GM21723 (cell line): ENCODE data around the gene JPH4.

Experiments
- ATAC-seq: cut with Tn5 transposase; IDR thresholded peaks from one replicate; pipeline ENCODE4 v1.9.1; 2021; ENCODE audit warnings: mild to moderate bottlenecking, moderate library complexity; ENCODE audit not compliant: unreplicated experiment

Gene JPH4

DNA sequence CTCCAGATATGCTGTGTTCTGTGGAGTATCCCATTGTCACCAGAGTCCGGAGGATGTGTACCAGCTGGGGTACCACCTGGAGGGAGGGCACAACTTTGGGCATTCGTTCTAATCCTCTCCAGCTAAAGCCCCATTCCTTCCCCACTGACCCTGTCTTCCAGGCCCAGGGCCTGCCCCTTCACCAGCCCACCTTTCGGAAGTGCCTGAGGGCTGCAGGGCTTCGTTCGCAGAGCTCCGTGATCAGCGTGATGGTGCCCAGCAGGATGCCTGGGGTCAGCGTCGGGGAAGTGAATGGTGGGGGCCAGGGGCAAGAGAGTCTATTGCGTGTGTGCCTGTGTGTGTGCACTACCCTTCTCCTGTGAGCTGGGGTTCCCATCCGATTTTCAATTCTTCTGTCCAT lies 13.0 kb downstream of the JPH4 start:
- ATAC-seq = no peak

DNA sequence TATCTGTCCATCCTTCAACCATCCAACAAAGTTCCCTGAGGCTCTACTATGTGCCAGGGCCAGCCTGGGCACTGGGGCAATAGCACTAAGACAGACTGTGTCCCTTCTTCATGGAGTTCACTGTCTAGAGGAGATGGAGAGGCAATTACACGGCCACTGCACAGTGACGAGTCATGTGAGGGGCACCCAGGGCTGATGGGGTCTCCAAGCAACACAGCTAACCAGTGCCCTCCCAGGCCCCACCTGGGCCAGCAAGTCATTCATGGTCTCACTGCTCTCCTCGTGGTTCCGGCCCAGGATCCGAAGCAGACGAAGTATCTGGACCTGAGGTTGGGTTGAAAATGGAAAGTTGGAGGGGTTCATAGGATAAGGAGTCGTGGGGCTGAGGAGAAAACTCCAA lies 13.7 kb downstream of the JPH4 start:
- no peak for ATAC-seq

DNA sequence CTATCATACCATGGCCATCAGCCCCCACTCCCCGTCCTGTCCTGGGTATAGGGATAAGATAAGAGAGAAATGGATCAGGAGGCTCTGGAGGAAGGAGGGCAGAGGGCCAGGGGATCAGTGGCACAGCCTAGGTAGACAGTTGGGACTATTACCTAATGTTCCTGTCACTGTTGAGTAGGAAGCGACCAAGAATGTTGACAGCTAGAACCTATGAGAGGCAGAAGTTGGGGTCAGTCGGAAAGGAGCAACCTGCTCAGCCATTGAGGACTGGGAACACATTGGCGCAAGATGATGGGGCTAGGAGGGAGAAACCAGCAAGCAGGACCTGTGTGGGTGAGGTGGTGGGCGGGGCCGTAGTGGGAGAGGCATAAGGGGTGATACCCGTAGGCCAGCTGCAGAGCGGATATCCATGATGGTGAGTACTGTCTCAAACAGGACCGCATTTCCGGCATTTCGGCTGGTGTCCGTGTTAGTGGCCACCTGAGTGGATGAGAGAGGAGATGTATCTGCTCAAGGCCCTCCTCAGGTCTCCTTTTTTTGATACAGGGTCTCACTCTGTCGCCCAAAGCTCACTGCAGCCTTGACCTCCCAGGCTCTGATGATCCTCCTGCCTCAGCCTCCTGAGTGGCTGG lies 14.3 kb downstream of the JPH4 start:
- no peak for ATAC-seq

DNA sequence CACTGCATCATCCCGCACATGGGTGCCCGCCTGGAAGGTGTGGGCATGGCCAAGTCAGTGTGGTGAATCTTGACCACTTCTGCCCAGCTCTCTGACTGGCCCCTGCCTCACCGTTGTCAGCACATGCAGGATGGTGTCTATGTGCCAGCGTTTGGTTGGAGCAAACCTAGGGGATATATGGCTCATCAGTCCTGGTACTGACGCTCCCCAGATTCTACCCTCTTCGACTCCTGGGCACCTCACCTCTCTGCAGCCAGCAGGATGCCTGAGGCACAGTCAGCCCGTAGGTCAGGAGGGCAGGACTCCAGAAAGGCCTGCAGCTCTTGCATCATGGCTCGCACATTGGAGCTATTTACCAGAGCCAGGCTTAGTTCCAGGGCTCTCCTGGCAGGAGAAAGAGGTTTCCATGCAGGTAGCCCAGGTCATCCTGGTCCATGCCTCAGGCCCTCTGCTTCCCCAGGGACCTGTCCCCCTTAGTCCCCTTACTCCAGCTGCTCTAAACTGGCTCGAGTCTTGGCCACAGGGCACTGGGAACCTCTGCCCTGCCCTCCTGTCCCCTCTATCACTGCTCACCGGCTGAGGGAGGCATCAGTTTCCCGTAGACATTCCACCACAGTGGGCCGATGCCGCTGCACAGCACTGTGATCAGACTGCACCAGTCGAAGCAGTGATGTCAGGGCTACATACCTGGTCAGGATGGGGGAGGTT lies 15.0 kb downstream of the JPH4 start:
- ATAC-seq = no peak

DNA sequence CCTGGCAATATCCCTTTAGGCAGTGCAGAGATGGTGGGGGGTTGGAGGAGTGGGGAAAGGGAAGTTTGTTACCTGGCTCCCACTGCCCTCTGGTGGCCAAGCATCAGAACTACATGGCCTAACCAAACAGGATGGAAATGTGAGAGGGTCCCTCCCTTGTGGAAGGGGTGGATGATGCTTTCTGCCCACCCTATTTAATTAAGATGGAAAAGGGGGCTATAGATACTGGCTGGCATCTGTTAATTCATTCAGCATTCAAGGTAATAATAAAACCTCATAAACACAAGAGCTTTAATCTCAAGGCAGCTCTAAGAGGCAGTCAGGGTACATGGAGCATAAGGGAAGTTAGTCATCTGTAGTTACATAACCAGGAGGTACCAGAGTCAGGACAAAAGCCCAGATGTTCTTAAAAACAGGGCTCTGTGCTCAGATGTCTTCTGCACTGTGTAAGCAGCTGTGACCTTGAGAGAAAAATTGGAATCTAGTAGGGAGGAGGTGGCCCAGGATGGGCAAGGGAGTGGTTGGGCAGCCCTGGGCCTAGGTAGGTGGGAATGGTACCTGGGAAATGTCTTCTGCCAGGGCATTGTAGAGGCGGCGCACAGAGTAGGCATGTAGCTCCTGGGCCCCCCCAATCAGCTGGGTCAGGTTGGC lies 15.6 kb downstream of the JPH4 start:
- no peak for ATAC-seq

DNA sequence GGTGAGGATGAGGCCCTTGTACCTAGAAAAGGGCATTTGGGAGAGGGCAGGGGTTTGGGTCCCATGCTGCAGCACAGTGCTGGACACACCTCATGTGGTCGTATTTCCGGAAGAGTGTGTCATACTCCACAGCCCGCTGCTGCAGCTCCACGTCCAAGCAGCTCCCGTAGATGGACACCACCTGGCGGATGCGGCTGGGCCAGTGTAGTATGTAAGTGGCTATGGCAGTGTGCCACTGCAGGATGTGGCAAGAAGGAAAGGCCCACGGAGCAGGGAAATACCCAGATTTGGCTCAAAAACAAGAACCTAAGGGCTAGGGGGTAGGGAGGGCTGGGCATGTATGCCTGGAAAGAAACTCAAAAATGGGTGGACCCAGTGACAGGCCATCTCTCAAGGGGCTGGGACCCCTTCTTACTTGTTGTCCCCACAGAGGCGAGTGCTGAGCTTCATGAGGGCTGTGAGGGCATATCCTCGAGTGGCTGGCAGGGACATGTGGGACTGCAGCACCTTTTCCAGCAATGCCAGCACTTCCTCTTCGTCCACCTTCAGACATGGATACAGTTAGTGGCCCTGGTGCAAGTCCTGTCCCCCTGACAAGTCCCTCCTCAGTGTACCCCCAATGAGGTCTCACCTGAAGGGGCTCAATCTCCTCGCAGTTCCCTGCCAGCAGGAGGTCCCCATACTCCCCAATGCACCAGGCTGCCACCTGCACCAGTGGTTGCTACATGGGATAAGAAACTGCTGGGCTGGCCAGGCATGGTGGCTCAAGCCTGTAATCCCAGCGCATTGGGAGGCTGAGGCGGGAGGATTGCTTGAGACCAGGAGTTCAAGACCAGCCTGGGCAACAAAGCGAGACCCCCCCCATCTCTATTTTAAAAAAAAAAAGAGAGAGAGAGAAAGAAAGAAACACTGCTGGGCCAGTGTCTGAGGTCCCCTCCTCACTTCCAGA lies 16.4 kb downstream of the JPH4 start:
- ATAC-seq = no peak

DNA sequence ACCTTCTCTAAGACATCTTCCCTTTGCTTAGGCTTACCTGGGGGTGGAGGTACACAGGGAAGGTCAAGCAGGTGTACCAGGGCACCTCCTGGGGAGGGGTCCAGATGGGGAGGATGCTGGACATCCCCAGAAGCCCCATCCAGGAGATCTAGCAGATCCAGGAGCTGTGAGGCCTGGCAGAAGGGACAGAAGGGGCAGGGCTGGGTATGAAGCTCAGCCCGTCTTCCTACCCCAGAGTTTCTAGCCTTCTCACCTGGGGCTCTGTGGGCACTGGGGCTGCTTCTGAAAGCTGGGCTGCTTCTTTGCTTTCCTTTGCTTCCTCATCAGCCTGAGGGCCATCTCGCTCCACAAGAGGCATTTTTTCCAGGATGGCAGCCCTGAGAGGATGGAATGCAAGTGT lies 17.3 kb downstream of the JPH4 start:
- no peak for ATAC-seq

DNA sequence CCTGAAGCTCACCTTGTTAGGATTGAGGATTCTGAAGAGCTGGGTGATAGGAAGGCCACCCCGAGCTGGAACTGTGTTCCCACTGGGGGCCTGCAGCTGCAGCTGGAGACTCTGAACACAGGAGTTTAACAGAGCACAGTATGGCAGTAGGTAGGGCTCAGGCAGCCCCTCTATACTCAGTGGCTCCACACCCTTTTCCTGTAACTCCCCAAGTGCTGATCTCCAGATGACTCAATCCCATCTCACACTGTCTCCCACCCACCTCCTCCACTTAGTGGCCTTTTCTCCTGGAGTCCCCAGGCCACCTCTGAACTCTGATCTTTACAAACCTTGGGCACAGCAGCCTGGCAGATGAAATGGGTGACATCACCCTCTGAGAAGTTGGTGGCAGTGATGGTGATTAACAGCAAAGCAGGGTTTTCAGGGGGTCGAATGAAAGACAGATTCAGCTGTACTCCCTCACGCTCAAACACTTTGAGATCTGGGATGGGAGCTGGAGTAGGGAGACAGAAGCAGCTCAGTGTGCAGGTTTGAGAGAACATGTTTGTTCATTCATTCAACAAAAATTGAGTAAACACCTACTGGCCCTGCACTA lies 18.6 kb downstream of the JPH4 start:
- ATAC-seq = no peak

DNA sequence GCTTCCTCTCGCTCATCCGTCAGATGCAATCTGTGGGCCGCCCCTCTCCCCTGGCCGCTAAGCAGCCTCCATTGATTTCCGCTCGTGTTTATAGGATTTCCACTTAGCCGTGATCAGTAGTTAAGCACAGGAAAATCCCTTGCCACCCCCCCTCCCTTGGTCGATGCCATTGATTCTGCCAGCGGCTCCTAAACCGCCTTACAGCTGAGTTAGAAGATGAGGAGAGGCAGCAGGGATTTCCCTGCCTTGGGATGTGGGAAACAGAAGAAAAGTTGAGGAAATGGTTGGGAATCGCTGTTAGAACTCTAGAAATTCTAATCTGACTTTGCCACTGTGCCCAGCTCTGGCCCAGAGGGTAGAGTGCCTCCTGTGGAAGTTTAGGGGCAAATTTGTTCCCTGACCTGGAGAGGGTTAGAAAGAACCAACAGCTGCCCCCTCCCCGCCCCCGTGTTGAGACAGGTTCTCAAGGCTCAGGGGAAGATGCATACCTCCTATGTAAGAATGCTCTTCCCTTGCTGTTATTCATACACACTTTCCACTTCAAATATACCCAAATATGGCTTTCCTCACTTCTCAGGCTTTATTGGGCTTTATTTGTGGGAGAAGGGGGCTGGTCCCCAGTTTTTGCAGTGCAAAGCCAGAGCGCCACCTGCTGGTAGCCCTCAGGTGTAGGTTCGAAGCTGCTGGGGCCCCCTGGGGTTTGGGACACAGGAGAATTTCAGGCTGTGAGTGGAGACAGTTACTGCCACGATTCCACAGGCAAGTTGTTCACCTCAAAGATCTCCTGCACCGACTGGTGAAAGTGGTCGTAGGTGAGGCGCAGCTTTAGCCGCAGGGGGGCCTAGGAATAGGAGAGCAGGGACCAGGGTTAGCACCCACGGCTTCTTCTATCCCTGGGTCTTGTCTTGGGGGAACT lies 19.3 kb downstream of the JPH4 start:
- no peak for ATAC-seq

DNA sequence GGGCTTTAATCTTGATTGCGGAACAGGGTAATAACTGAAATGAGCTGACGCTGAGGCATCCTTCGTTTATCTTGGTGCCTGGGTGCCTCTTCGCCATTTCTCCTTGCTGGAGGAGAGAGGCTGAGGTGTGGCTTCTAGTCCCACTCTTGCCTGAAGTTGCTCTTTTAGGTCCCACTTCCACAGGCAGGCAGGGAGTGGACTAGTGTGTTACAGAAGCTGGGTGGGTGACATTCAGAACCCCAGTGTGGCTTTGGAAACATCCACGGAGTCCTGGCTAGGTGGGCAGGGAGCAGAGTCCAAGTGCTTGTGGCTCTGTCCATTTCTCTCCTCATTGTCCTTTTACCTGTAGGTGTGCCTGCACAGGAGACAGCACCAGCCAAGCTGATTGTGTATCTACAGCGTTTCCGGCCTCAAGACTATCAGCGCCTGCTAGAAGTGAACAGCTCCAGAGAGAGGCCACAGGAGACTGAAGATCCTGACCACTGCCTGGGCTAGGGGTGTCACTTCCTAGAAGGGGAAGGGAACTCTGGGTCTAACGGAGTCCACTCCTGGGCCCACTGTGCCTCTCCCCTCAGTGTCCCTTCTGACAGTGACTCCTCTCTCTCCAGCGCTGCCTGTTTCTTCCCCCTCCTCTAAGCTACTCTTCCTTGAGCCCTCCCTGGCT lies 20.1 kb downstream of the JPH4 start:
- ATAC-seq = no peak

DNA sequence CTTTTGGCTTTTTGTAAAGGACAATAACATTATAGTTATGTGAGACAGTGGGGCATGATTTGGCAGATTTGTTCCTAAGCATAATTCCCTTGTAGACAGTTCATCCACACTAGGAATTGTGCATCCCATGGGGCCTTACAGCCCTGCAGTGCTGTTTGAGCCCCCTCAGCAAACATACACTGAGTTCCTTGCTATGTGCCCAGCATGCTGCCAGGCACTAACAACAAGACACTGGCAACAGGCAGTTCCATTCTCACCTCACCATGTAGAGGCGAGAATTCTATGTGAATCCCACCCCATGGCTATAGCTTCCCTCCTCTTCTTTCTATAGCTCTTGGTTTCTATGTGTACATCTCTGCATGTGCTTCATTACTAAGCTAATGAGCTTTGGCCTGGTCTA lies 20.6 kb downstream of the JPH4 start:
- no peak for ATAC-seq

DNA sequence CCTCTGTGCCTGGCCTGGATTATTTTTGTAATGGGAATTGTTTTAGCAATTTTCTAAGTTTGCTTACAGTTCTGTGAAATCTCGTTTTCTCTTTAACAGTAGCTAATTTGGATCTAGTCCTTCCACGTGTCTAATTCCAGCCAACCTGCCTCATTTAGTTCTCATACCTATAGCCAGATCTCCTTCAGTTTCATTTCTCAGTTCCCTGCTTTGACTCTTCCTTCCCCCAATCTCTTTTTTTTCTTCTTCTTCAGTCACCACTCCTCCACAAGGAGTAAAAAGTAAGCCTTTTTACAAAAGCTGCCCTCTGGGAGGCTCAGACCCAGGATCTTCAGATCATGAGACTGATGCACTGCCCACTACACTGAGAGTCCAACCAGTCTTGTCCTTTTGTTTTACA lies 21.1 kb downstream of the JPH4 start:
- ATAC-seq = no peak

DNA sequence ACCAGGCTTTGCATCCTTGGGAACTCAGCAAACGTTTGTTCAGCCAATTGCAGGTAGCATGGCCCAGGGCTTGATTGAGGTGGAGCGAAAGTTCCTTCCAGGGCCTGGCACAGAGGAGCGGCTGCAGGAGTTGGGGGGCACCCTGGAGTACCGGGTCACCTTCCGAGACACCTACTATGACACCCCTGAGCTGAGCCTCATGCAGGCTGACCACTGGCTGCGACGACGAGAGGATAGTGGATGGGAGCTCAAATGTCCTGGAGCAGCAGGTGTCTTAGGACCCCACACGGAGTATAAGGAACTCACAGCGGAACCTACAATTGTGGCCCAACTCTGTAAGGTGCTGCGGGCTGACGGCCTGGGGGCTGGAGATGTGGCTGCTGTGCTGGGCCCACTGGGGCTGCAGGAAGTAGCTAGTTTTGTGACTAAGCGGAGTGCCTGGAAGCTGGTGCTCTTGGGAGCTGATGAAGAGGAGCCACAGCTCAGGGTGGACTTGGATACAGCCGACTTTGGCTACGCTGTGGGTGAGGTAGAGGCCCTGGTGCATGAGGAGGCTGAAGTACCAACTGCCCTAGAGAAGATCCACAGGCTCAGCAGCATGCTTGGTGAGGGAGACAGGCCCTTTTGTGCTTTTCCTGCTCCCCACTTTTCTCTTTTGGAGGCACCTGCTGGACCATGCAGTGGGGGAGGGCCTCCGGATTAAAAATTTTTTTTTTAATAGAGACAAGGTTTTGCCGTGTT lies 21.7 kb downstream of the JPH4 start:
- ATAC-seq = no peak

DNA sequence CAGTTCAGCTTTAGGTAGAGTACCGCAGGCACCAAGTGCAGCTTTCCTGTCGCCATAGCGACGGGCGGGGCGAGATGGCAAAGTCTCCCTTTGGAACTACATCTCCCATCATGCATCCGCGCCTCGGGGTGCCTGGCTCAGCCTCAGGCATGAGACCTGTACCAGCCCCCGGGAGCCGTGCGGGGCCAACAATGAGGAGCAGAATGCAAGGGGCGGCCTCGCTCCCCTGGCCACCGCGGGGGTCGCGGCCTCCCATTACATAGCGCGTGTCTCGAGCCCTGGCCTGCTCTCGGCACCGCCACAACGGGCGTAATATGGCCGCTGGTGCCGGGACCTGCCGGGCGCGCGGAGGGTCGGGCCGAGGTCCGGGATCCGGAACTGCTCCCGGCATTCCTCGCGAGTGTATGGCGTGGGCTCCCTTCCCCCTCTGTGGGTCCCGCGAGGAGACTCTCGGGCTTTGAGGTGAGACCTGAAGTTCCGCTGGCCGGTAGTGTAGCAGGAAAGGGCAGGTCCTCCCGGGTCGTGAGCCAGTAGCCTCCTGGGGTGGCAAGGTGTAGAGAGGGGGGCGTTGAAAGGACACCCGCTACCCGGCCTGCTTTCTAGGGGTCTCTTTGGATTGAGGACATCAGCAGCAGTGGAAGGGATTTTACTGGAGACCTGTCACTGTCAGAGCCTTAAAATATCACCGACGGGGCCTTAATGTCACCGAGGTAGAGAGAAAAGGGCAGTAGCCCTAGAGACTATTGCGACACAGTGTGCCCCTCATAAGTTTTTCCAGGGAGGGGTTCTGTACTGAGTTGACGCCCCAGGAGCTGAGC lies 22.5 kb downstream of the JPH4 start, which contains the start of gene THTPA:
Gene THTPA (plus strand): TSS at position 390 of the 818 bp plus-strand sequence. CDS start 487 bp downstream, outside the sequence.
- ATAC-seq = peak; percentile 91

DNA sequence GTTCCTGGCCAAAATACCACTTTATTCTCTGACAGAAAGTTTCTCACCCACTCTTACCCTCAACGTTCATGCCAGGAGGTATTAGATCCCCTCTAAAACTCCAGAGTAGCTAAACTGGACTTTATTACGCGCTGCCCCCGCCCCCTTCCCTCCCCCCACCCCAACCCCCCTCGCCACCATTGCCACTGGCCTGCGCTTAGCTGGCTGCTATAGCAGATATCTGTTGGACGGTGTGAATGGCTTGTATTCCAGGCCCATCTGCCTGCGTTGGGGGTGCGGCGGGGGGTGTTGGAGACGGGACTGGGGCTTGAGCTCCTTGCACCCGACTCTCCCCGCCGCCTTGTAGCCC lies 23.1 kb downstream of the JPH4 start:
- no peak for ATAC-seq

DNA sequence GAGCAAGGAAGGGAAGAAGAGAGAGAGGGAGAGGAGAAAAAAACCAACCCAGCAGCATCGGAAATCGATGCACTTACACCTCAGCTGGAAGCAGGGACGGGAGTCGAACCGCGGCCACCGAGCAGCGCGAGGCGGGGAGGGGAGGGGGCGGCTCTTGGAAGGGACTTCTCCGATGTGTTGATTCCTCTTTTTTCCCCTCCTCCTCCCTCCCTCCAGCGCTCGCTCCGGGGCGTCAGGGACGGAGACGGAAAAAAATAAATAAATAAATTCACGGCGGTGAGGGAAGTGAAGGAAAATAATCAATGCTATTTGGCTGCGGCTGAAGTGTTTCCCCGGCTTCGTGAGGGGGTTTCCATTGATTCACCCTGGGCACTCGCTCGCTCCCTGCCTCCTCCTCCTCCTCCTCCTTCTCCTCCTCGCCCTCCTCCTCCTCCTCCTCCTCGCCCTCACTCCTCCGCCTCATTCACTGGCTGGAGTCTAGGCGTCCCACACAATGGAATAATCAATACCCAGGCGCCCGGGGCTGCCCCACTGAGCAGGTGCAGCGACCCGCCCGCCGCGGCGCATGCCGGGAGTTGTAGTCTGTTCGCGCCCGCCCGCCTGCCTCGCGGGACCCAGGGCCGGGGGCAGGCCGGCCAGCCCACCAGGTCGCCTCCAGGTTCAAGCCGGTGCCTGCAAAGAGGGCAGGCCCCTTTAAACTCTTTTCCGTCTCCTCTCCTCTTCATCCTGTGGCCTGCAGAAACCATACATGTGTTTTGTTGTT lies 27.1 kb downstream of the JPH4 start, which contains the start of gene ZFHX2:
Gene ZFHX2 (minus strand): TSS at position 500 of the 763 bp plus-strand sequence. CDS start 16,440 bp downstream, outside the sequence.
- ATAC-seq = peak; percentile 53

DNA sequence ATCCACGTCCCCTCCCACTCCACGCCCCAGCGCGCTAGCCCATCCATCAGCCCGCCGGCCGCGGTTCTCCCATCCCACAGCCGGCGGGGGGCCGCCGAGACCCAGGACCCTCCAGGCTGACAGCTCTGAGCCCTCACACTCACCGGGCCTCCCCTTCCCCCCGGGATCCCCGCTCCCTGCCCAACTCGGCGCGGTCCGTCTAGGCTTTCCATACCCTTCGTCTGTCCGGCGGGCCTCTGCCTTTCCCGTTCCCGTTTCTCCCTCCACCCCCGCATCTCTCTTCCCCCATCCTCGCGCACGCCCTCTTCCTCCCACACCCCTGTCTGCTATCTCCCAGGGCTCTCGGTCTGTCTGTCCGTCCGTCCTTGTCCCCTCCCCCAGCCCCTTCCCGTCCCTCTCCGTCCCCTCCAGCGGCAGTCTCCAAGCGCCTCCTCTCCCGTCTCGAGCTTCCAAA lies 27.8 kb downstream of the JPH4 start:
- ATAC-seq = no peak
